HG03066 (cell line): ENCODE results near the gene ZNF668.
"Not testable (repeated sequence)": the region's sequence is repeated elsewhere in the genome, so short reads cannot be mapped to it uniquely, and the experiment has no call there.

ENCODE experiments used
- ATAC-seq: cut with Tn5 transposase; IDR thresholded peaks from one replicate; pipeline ENCODE4 v1.9.1; 2021; ENCODE audit warnings: low read depth; ENCODE audit not compliant: unreplicated experiment

ZNF668 gene

DNA sequence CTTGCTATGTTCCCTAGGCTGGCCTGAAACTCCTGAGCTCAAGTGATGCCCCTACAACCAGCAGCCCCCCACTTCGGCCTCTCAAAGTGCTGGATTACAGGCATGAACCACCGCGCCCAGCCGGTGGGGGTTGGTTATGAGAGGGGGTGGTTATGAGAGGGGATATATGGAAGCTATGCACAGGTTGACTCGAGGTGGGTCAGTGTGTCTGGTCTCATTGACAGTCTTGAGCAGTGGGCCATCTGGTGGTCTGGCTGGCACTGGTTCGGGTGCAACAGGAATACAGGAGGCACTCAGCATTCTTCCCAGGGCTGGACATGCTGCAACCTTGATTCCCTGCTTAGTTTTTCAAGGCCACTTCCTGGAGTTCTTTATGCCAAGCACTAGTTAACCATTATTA is 58.0 kb downstream of the ZNF668 start:
- ATAC-seq: no peak

- ATAC-seq: not testable (repeated sequence)
Measured at GRCh38 chr16:31013292-31013691, 60.7 kb downstream of the ZNF668 start.

DNA sequence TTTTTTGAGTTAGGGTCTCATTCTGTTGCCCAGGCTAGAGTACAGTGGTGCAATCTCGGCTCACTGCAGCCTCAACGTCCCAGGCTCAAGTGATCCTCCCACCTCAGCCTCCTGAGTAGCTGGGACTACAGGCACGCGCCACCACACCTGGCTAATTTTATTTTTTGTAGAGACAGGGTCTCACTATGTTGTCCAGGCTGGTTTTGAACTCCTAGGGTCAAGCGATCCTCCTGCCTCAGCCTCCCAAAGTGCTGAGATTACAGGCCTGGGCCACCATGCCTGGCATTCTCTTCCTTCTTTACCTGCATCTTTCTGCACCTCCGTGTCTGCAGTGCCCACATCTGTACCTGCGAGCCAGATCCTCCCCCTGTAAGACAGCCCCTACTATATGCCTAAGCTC is 62.2 kb downstream of the ZNF668 start:
- not testable (repeated sequence) for ATAC-seq
